Activated CD8-positive, alpha-beta memory T cell treated with anti-CD3 and anti-CD28 coated beads, Interleukin-2, amount 50 U/mL, for 48 hours (primary cell): ENCODE results near the gene CALHM3.
A peak's percentile ranks its signal among the peaks of the same experiment; 100 is the strongest.

Experiments used
- DNase-seq: peaks from one replicate; pipeline ENCODE4 v3.0.0-alpha.2; 2020

Gene CALHM3

DNA sequence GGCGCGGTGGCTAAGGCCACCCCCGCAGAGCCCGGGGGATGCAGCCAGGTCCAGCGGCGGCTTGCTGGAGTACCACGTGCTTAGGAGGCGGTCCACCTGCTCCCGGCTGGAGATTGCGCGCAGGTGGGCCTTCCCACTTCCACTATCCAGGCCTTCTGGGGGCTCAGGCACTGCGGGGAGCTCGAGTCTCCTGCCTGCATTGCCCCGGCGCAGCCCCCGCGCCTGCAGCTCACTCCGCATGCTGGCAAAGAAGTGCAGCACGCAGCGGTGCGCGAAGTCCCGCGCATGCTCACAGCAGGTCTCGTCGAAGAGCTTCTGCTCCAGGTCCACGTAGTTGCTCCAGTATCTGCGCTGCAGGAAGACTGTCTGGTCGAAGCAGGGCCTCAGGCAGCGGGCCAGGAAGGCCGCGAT, 5.8 kb downstream of the CALHM3 start:
- no peak for DNase-seq

- no peak for DNase-seq
These were observed 7.0 kb downstream of the CALHM3 start for GRCh38 chr10:103472005-103472404.

GRCh38 chr10:103470761-103471653, 8.0 kb downstream of the CALHM3 start:
- DNase-seq = peak; percentile 79

DNA sequence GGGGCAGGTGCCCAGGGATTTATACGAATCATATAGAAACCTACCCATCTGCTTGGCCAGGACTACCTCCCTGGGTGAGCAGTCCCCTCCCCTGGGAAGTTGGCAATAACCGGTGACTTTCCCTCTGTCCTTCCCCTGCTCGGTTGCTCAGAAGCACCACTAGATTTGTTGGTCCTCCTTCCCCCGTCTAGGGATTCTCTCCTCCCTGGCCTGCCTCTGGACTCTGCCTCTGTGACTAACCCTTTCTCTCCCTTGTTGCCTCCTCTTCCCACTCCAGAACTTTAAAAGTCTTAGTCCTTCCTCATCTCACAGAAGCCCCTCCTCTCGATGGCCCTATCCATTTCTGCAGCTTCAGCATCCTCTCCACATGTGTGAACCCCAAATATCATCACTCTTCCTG, 9.8 kb downstream of the CALHM3 start:
- no peak for DNase-seq

DNA sequence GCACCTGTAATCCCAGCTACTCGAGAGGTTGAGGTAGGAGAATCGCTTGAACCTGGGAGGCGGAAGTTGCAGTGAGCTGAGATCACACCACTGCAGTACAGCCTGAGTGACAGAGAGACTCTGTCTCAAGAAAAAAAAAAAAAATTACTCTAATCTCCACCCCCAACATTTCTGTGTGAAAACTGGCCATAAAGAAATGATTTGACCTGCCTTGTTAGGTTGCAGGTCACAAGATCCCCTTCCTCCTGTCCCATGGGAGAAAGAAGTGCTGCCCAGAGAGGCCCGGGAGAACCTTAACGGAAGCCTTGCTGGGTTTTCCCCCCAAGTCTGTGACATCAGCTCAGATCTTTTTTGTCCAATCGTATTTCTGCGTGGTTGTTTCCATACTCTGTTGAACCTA, 11.6 kb downstream of the CALHM3 start:
- DNase-seq = no peak

- no peak for DNase-seq
These were observed 12.3 kb downstream of the CALHM3 start for GRCh38 chr10:103466734-103467133.

- DNase-seq = no peak
These were observed 13.4 kb downstream of the CALHM3 start for GRCh38 chr10:103465411-103466179.

- DNase-seq = no peak
These were observed 15.5 kb downstream of the CALHM3 start for GRCh38 chr10:103463499-103463898.

GRCh38 chr10:103459615-103460014, 19.4 kb downstream of the CALHM3 start:
- DNase-seq = no peak

DNA sequence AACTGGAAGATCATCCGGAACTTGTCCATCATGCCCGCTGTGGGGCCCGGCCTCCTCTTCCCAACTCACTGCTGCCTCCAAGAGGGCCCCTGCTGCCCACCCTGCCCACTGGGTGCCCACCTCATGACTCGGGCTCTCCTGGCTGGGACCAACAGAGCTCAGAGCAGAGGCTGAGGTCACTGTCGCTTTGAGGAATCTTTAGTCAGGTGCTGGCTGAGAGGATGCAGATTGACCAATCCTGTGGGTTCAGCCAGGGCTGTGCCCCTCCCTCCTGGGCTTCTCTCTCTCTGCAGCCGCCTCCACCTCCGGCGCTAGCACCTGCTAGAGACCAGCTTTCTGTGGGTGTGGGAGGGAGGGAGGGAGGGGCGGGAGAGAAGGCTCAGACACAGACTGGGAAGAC, 20.3 kb downstream of the CALHM3 start, which contains the start of gene CALHM1:
TSS of gene CALHM1 (minus strand) at position 181 of the 400 bp plus-strand sequence. CDS start at position 32, 149 bp downstream.
- DNase-seq = no peak

- no peak for DNase-seq
These were observed 21.0 kb downstream of the CALHM3 start for GRCh38 chr10:103457896-103458583.

GRCh38 chr10:103457176-103457712, 21.8 kb downstream of the CALHM3 start:
- no peak for DNase-seq

DNA sequence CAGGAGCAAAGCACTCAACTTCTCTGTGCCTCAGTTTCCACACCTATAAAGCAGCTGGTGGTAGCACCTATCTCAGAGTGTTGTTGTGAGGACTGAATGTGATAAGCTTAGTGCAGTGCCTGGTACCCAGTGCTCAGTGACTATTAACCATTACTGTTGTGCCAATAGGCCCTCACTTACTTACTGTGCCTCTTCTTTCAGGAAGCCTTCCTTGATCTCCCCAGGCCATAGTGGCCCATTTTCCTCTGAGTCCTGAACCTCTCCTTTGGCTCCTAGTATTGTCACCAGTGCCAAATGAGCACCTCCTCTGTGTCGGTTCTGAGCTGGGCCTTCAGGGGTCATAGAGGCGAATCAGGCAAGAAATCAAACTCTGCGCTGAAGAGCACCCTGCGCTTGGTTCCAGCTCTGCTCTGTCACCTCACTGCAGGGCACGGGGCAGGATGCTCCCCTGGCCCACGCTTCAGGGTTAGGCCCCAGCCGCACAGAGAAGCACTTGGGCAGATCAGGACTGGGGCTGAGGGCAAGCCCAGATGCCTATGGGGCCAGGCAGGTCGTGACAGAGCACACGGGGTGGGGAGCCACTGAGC, 22.9 kb downstream of the CALHM3 start:
- DNase-seq = no peak

GRCh38 chr10:103455235-103455634, 23.8 kb downstream of the CALHM3 start:
- DNase-seq = no peak

DNA sequence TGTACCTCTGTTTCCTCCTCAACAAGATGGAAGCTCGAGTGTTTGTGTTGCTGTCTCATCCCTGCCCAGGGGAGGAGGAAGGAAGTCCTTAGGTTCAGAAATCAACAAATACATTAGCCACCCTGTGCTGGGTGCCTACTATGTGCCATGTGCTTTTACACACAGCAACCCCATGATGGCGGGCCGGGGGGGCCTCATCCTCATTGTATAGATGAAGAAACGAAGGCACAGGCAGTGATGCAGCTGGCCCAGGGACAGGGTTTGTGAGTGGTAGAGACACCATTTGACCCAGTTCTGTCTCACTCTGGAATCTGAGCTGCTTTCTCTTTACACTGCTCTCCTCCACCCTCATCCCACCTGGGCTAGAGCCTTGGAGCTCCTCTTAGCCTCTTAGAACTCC, 25.0 kb downstream of the CALHM3 start:
- DNase-seq = no peak

GRCh38 chr10:103452506-103453230, 26.4 kb downstream of the CALHM3 start:
- DNase-seq = no peak

- peak; percentile 83 for DNase-seq
These were observed 27.1 kb downstream of the CALHM3 start, which contains the start of gene CALHM2 for GRCh38 chr10:103451831-103452505. Gene CALHM2, minus strand, starts transcription at chr10:103452370. Its CDS starts 2,429 bp downstream, at chr10:103449941.

- DNase-seq = peak; percentile 76
These were observed 27.8 kb downstream of the CALHM3 start for GRCh38 chr10:103451091-103451813.

GRCh38 chr10:103450201-103450695, 28.8 kb downstream of the CALHM3 start:
- DNase-seq = no peak
